LNCAP (cell line): ENCODE results near the gene FANCC.

ENCODE experiments used
- TF ChIP-seq, protein P1 (sequence below): fragments of 450-650 bp; IDR thresholded peaks from 2 replicates; pipeline ENCODE4 v1.5.1; 2017; ENCODE audit warnings: mild to moderate bottlenecking

Gene FANCC

DNA sequence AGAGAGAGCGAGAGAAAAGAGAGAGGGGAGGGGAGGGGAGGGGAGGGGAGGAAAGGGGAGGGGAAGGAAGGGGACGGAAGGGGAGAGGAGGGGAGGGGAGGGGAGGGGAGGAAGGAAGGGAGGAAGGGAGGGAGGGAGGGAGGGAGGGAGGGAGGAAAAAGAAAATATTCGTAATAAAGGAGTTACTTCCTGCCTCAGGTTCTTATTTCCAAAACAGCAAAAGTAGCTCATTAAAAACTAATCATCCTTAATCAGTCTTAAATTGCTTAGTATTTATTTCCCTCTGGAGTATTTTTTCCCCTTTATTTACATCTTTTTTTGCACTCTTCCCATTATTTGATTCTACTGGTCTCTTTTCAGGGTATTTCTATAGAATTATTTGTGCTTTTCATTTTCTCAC lies 162.3 kb downstream of the FANCC start:
- TF ChIP-seq, protein P1, sequence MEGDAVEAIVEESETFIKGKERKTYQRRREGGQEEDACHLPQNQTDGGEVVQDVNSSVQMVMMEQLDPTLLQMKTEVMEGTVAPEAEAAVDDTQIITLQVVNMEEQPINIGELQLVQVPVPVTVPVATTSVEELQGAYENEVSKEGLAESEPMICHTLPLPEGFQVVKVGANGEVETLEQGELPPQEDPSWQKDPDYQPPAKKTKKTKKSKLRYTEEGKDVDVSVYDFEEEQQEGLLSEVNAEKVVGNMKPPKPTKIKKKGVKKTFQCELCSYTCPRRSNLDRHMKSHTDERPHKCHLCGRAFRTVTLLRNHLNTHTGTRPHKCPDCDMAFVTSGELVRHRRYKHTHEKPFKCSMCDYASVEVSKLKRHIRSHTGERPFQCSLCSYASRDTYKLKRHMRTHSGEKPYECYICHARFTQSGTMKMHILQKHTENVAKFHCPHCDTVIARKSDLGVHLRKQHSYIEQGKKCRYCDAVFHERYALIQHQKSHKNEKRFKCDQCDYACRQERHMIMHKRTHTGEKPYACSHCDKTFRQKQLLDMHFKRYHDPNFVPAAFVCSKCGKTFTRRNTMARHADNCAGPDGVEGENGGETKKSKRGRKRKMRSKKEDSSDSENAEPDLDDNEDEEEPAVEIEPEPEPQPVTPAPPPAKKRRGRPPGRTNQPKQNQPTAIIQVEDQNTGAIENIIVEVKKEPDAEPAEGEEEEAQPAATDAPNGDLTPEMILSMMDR = no peak

DNA sequence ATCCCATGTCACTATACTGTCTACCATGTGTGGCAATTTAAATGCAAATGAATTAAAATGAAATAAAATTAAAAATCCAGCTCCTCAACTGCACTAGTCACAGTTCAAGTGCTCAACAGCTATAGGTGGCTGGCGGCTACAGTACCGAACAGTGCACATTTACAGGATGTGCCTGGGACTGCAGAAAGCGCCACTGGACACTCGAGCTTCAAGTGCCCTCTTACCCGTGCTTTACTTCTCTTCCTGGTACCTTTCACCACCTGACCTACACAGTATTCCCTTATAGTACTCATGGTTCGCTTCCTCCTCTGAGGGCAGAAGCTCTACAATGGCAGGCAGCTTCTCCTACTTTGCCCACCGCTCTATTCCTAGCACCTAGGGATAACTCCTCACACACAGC lies 166.6 kb downstream of the FANCC start:
- TF ChIP-seq, protein P1 = no peak

DNA sequence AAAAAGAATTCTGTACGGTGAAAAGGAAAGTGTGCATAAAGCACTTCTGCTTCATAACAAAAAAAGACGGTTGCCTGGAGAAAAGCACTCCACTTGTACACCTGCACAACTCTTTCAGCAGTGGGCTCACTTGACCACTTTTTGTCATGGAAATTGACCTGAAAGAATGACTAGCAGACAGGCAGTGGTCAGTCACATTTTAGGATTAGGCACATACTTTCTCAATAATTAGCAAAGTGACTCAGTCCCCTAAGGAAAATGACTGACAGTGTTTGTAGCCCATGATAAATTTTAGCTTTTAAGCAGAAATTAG lies 169.3 kb downstream of the FANCC start:
- TF ChIP-seq, protein P1 = no peak

DNA sequence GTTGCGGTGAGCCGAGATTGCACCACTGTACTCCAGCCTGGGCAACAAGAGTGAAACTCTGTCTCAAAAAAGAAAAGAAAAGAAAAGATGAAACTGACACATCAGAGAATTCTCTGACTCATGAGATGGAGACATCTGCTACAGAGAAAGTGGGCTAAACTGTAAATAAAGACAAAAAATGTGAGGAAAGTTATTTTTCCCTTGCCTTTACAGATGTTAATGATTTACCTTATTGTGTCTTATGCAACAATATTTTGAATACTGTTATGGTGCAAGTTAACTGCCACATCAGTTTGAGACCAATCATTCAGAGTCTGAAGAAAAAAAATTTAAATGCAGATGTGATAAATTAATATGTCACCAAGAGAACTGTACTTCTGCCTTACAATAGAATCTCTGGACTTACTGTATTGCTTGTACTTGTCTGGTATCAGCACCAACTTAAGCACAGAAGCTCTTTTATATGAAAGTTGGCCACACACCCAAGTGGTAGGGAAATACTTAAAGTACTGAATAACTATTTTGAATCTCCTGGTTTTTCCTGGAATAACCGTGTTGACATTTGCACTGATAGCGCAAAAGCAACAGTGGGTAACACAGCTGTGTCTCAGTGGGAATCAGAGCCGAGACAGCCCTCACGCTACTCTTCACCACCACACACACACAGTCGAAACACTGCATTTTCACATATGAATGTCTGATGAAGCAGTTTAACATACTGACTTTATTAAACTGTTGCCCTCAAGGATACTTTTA lies 169.9 kb downstream of the FANCC start:
- TF ChIP-seq, protein P1 = no peak

DNA sequence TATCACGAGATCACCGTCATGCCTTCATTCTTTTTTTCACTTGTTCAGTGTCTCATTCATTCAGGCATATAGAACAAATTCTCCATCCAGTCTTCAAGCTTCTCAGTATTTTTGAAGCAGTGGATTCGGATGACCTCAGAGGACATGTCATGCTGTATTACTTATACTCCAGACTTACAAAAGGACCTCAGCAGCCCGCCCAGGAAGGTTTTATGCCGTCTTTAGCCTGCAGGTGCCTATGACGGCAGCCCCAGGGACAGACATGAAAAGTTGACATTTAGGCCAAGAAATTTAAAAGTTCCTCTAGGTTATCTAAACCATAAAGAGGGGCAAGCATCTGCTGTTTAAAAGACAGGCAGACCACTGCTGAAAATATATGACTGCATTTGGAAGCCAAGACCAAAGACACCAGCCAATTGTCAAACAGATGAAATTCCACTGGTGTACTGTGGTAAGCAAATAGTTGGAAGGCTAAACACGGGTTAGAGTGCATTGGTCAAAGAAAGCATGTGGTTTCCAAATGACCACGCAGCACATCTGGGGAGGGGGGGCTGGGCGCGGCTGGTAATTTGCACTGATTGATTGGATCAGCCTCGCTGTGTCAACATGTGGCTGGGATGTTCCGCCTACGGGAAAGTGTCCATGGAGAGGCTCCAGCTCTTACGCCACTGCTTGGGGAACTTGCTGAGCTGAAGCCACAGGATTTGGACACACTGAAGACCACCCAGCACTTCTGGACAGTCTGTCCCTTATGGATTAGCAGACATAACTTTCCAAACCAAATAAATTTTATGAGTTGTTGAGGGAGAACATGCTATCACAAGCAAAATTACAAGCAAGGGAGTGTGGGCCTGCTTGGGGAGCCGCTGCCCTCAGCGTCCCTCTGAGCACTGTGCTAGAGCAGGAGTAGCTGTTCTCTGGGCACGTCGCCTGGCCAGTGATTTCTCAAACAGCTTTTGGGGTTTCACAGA lies 173.6 kb downstream of the FANCC start:
- TF ChIP-seq, protein P1 = no peak

DNA sequence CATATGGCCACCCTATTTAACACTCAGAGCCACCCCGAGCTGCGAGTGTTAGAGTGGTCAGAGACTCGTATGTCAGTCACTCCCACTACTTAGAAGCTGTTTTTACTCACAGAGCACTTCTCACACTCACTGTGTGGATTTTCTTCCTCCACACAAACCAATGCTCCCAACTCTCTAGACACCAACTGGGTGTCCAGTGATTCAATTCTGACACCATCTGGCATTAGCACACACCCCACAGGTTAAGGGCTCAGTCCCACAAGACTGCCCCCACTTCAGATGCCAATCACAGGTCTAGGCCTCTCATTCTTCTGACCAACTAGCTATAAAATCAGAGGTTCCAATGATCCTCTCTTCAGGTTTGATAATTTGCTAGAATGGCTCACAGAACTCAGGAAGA lies 174.8 kb downstream of the FANCC start:
- TF ChIP-seq, protein P1 = no peak

DNA sequence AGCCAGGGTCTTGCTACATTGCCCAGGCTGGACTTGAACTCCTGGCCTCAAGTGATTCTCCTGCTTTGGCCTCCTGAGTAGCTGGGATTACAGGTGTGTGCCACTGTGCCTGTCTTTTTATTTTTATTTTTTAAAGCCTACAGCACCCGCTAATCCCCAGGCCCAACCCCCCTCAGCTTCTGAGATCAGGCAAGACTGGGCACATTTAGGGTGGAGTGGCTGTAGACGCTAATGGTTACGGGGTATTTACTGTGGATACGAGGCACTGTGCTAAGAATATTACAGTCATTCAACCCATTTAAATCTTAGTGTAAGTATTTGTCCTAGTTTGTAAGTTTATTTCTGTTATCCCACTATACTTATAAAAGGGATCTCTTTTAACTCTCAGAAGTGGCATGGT lies 175.2 kb downstream of the FANCC start:
- TF ChIP-seq, protein P1 = no peak
